CD14-positive monocyte (primary cell): ENCODE results near the gene ATP5F1E. TPM values are rescaled to one million over a fixed set of nuclear protein-coding genes. Genes with fewer than 3 reads are reported as not detected.

Experiments used
- DNase-seq, 3 donors: peaks; one replicate each; pipeline ENCODE4 v3.0.0-alpha.2; 2011 to 2022
- H2AFZ ChIP-seq: 2 replicates; pipeline ENCODE4 v1.6.0; 2012; ENCODE audit warnings: mild to moderate bottlenecking, low read depth, low read length, inconsistent platforms; ENCODE audit not compliant: insufficient read depth, poor library complexity, severe bottlenecking
- H3K27ac ChIP-seq, 2 donors: 1 replicate in 1 of 2; 2 replicates in 1 of 2; pipeline ENCODE4 v1.5.1; 2012 to 2013; ENCODE audit warnings: low read length in 2 of 2, control low read depth in 1 of 2, inconsistent platforms in 1 of 2, low read depth in 1 of 2, mild to moderate bottlenecking in 1 of 2
- H3K27me3 ChIP-seq, 2 donors: one replicate each; pipeline versions ENCODE4 v1.6.0 to v1.6.1; 2011 to 2013; ENCODE audit warnings: low read length in 2 of 2; ENCODE audit not compliant: control insufficient read depth in 2 of 2, insufficient read depth in 2 of 2
- H3K36me3 ChIP-seq, 2 donors: replicated peaks in 1 of 2; 1 replicate in 1 of 2; 2 replicates in 1 of 2; pipeline versions ENCODE4 v1.5.1 to v1.6.1; 2012 to 2013; ENCODE audit warnings: low read length in 2 of 2, control low read depth in 1 of 2, inconsistent platforms in 1 of 2, mild to moderate bottlenecking in 1 of 2; ENCODE audit not compliant: insufficient read depth in 2 of 2, control insufficient read depth in 1 of 2
- H3K4me1 ChIP-seq, 2 donors: 1 replicate in 1 of 2; 2 replicates in 1 of 2; pipeline versions ENCODE4 v1.5.1 to v1.6.1; 2012 to 2013; ENCODE audit warnings: low read length in 2 of 2, control low read depth in 1 of 2, inconsistent platforms in 1 of 2, mild to moderate bottlenecking in 1 of 2, moderate library complexity in 1 of 2; ENCODE audit not compliant: insufficient read depth in 2 of 2, control insufficient read depth in 1 of 2
- H3K4me2 ChIP-seq: replicated peaks from 2 replicates; pipeline ENCODE3; 2012; ENCODE audit warnings: low read length, moderate library complexity, mild to moderate bottlenecking; ENCODE audit not compliant: poor library complexity, severe bottlenecking; ENCODE audit errors: extremely low read depth
- H3K4me3 ChIP-seq, 3 experiments: fragments of 200-600 bp in 1 of 3; sonication (generic) in 1 of 3; replicated peaks in 1 of 3; 1 replicate in 2 of 3; 2 replicates in 1 of 3; pipeline ENCODE4 v1.5.1; 2011 to 2013; ENCODE audit warnings: low read length in 3 of 3, mild to moderate bottlenecking in 3 of 3, control low read depth in 2 of 3, low read depth in 2 of 3, inconsistent platforms in 1 of 3, moderate library complexity in 1 of 3
- H3K79me2 ChIP-seq: 2 replicates; pipeline ENCODE4 v1.6.0; 2012; ENCODE audit warnings: mild to moderate bottlenecking, control low read depth, inconsistent platforms, low read length, moderate library complexity; ENCODE audit not compliant: insufficient read depth
- H3K9ac ChIP-seq: 2 replicates; pipeline ENCODE4 v1.6.0; 2017; ENCODE audit warnings: low read length, mild to moderate bottlenecking; ENCODE audit not compliant: insufficient read depth, poor library complexity, severe bottlenecking
- H3K9me3 ChIP-seq, 2 donors: replicated peaks in 1 of 2; 1 replicate in 1 of 2; 2 replicates in 1 of 2; pipeline versions ENCODE4 v1.5.1 to v1.6.1; 2012 to 2013; ENCODE audit warnings: low read length in 2 of 2, control low read depth in 1 of 2; ENCODE audit not compliant: control insufficient read depth in 1 of 2, insufficient read depth in 1 of 2
- H4K20me1 ChIP-seq: 2 replicates; pipeline ENCODE4 v1.6.0; 2012; ENCODE audit warnings: mild to moderate bottlenecking, low read length, control low read depth, moderate library complexity; ENCODE audit not compliant: insufficient read depth
- H3K27ac Mint-ChIP-seq, 7 donors: one replicate each; pipeline ENCODE4 v1.8.0; 2020; ENCODE audit warnings: mild to moderate bottlenecking in 7 of 7, mixed read lengths in 7 of 7, moderate library complexity in 6 of 7, inconsistent platforms in 2 of 7
- H3K27me3 Mint-ChIP-seq, 3 donors: one replicate each; pipeline ENCODE4 v1.8.0; 2021 to 2022; ENCODE audit warnings: low read depth in 3 of 3, mild to moderate bottlenecking in 3 of 3, mixed read lengths in 3 of 3, moderate library complexity in 3 of 3, inconsistent platforms in 1 of 3
- H3K36me3 Mint-ChIP-seq, 2 donors: one replicate each; pipeline ENCODE4 v1.8.0; 2020; ENCODE audit warnings: mixed read lengths in 2 of 2, inconsistent platforms in 1 of 2, mild to moderate bottlenecking in 1 of 2
- H3K4me1 Mint-ChIP-seq: one replicate; pipeline ENCODE4 v1.8.0; 2020; ENCODE audit warnings: mild to moderate bottlenecking, mixed read lengths
- H3K4me3 Mint-ChIP-seq, 2 donors: one replicate each; pipeline ENCODE4 v1.8.0; 2020; ENCODE audit warnings: mild to moderate bottlenecking in 2 of 2, mixed read lengths in 2 of 2, moderate library complexity in 1 of 2
- H3K9me3 Mint-ChIP-seq, 7 donors: one replicate each; pipeline ENCODE4 v1.8.0; 2020 to 2022; ENCODE audit warnings: mixed read lengths in 7 of 7, mild to moderate bottlenecking in 6 of 7, moderate library complexity in 6 of 7, inconsistent platforms in 2 of 7
- CTCF ChIP-seq: fragments of 200-600 bp; IDR thresholded peaks from one replicate; pipeline ENCODE4 v1.8.0; 2022; ENCODE audit warnings: antibody characterized with exemption, mild to moderate bottlenecking
- WGBS: methylation state at CpG from one replicate; pipeline ENCODE4 v1.1.5; 2013; ENCODE audit warnings: missing lambda C conversion rate; ENCODE audit not compliant: insufficient coverage; 5-methylcytosine and 5-hydroxymethylcytosine counted together
- intact Hi-C, 2 donors: fragments of 100-400 bp; cut with micrococcal nuclease; formaldehyde crosslinking; loops; one replicate each; pipeline versions ENCODE4 v1.15.0 to v1.15.1; 2023
- polyA plus RNA-seq, 3 donors: library from polyadenylated mRNA; depleted of rRNA in 1 of 3; unstranded in 2 of 3; stranded (reverse) in 1 of 3; fragments of 300-500 nt in 2 of 3; fragments of >200 nt in 1 of 3; fragmentation: Illumina TruSeq in 2 of 3; gene quantifications; 1 replicate in 2 of 3; 2 replicates in 1 of 3; pipeline ENCODE4 v1.2.3, GENCODE V29; 2012 to 2021

ATP5F1E gene
- polyA plus RNA-seq, 3 donors: 39.0 to 105 (median 102) TPM

- peak overlapping the region; percentile 86 to 99 (median 90) for H3K4me3 ChIP-seq
- peak overlapping the region; percentile 92 to 96 for H3K4me3 Mint-ChIP-seq
- no peak overlapping the region for H2AFZ ChIP-seq
- DNase-seq: no peak
- peaks cover 35 to 41% of the 10 kb centered on the region in 2 donors for H3K36me3 Mint-ChIP-seq
- peak overlapping the region; percentile 98 for H3K9ac ChIP-seq
- WGBS: 0% methylated on average over 1 of the region's 3 CpGs
- H4K20me1 ChIP-seq: peaks cover 57% of the 10 kb centered on the region
- no peaks in the 10 kb centered on the region for H3K9me3 ChIP-seq
- H3K4me2 ChIP-seq: peak overlapping the region; percentile 88
- H3K27me3 Mint-ChIP-seq: peaks cover 0 to 3% (median 0%) of the 10 kb centered on the region in 3 donors
- peaks cover 0 to 1% (median 0%) of the 10 kb centered on the region in 7 donors for H3K9me3 Mint-ChIP-seq
- peaks cover 54 to 69% of the 10 kb centered on the region in 2 donors for H3K4me1 ChIP-seq
- intact Hi-C loops: loop anchor here (2.0 to 10.0 kb wide), 5 partner anchors 27 to 121 kb away; partner anchors contain the start of gene ATP5F1E (in 1 of the 2)
- H3K4me1 Mint-ChIP-seq: peaks cover 53% of the 10 kb centered on the region
- TF ChIP-seq CTCF: no peak
- H3K27ac Mint-ChIP-seq: peak overlapping the region; percentile 98 to 100 (median 99)
- H3K79me2 ChIP-seq: peaks cover 65% of the 10 kb centered on the region
- peaks cover 35 to 36% of the 10 kb centered on the region in 2 donors for H3K36me3 ChIP-seq
- no peaks in the 10 kb centered on the region for H3K27me3 ChIP-seq
- peak overlapping the region; percentile 95 to 98 for H3K27ac ChIP-seq
These were observed 26.5 kb downstream of the ATP5F1E start for GRCh38 chr20:59005523-59006166.

- peak overlapping the region; percentile 88 for H3K4me2 ChIP-seq
- H3K4me1 Mint-ChIP-seq: peaks cover 53% of the 10 kb centered on the region
- peak overlapping the region; percentile 98 to 100 (median 99) for H3K27ac Mint-ChIP-seq
- H2AFZ ChIP-seq: no peak overlapping the region
- no peaks in the 10 kb centered on the region for H3K9me3 ChIP-seq
- H3K27ac ChIP-seq: peak overlapping the region; percentile 95 to 98
- H3K36me3 Mint-ChIP-seq: peaks cover 42 to 48% of the 10 kb centered on the region in 2 donors
- peak overlapping the region; percentile 92 to 96 for H3K4me3 Mint-ChIP-seq
- H3K9me3 Mint-ChIP-seq: peaks cover 0 to 1% (median 0%) of the 10 kb centered on the region in 7 donors
- peak overlapping the region; percentile 98 for H3K9ac ChIP-seq
- peaks cover 42% of the 10 kb centered on the region in 2 donors for H3K36me3 ChIP-seq
- H3K27me3 ChIP-seq: no peaks in the 10 kb centered on the region
- peaks cover 63% of the 10 kb centered on the region for H4K20me1 ChIP-seq
- DNase-seq: peak; percentile 86 to 95 (median 91)
- peaks cover 54 to 69% of the 10 kb centered on the region in 2 donors for H3K4me1 ChIP-seq
- intact Hi-C loops: loop anchor here (2.0 to 10.0 kb wide), 5 partner anchors 28 to 120 kb away; partner anchors contain the start of gene ATP5F1E (in 1 of the 2)
- peak overlapping the region; percentile 86 to 99 (median 90) for H3K4me3 ChIP-seq
- 0% methylated on average over 15 of the region's 17 CpGs for WGBS
- H3K79me2 ChIP-seq: peaks cover 72% of the 10 kb centered on the region
- no peak for TF ChIP-seq CTCF
- peaks cover 0 to 2% (median 0%) of the 10 kb centered on the region in 3 donors for H3K27me3 Mint-ChIP-seq
These were observed 27.2 kb downstream of the ATP5F1E start for GRCh38 chr20:59004763-59005522.
